Midbrain (tissue), 1 donor: ENCODE results near the gene KCNJ6.
"Not testable (repeated sequence)": the region's sequence is repeated elsewhere in the genome, so short reads cannot be mapped to it uniquely, and the experiment has no call there.

Experiments
- DNase-seq: peaks from one replicate; lab custom pipeline; 2025; lab: John Stamatoyannopoulos, UW

The KCNJ6 gene

GRCh38 chr21:37770461-37770860 lies 145.8 kb downstream of the KCNJ6 start:
- DNase-seq, result no peak

GRCh38 chr21:37769656-37770055 lies 146.6 kb downstream of the KCNJ6 start:
- DNase-seq, result no peak

GRCh38 chr21:37767984-37768383 lies 148.3 kb downstream of the KCNJ6 start:
- no peak for DNase-seq

GRCh38 chr21:37766129-37766528 lies 150.1 kb downstream of the KCNJ6 start:
- DNase-seq, result no peak

GRCh38 chr21:37765221-37765900 lies 150.9 kb downstream of the KCNJ6 start:
- no peak for DNase-seq

GRCh38 chr21:37764691-37765090 lies 151.6 kb downstream of the KCNJ6 start:
- DNase-seq, result no peak

GRCh38 chr21:37763298-37763697 lies 153.0 kb downstream of the KCNJ6 start:
- DNase-seq, result no peak

GRCh38 chr21:37762606-37763005 lies 153.7 kb downstream of the KCNJ6 start:
- DNase-seq, result no peak

- not testable (repeated sequence) for DNase-seq
Measured at GRCh38 chr21:37761406-37761805, 154.9 kb downstream of the KCNJ6 start.

GRCh38 chr21:37759777-37760176 lies 156.5 kb downstream of the KCNJ6 start:
- DNase-seq, result no peak

- no peak for DNase-seq
Measured at GRCh38 chr21:37758982-37759381, 157.3 kb downstream of the KCNJ6 start.

GRCh38 chr21:37757606-37758376 lies 158.5 kb downstream of the KCNJ6 start:
- no peak for DNase-seq

- no peak for DNase-seq
Measured at GRCh38 chr21:37753122-37753599, 163.1 kb downstream of the KCNJ6 start.

- no peak for DNase-seq
Measured at GRCh38 chr21:37751268-37751975, 164.8 kb downstream of the KCNJ6 start.

- no peak for DNase-seq
Measured at GRCh38 chr21:37749132-37749531, 167.1 kb downstream of the KCNJ6 start.

GRCh38 chr21:37748351-37748750 lies 167.9 kb downstream of the KCNJ6 start:
- DNase-seq, result no peak

GRCh38 chr21:37746849-37747248 lies 169.4 kb downstream of the KCNJ6 start:
- DNase-seq, result no peak

GRCh38 chr21:37744551-37744950 lies 171.7 kb downstream of the KCNJ6 start:
- DNase-seq, result no peak

- DNase-seq, result no peak
Measured at GRCh38 chr21:37742532-37742931, 173.7 kb downstream of the KCNJ6 start.

GRCh38 chr21:37742115-37742514 lies 174.1 kb downstream of the KCNJ6 start:
- no peak for DNase-seq

GRCh38 chr21:37737996-37738395 lies 178.3 kb downstream of the KCNJ6 start:
- no peak for DNase-seq

- DNase-seq, result no peak
Measured at GRCh38 chr21:37737507-37737906, 178.8 kb downstream of the KCNJ6 start.

- no peak for DNase-seq
Measured at GRCh38 chr21:37734846-37735245, 181.4 kb downstream of the KCNJ6 start.
